Measurements from ENCODE around the gene SLC45A3. TPM values are rescaled to one million over a fixed set of nuclear protein-coding genes. Genes with fewer than 3 reads are reported as not detected.
A peak's percentile ranks its signal among the peaks of the same experiment; 100 is the strongest.

The SLC45A3 gene
- total and polyA plus RNA-seq, 2 of the 4 experiments (the other 2 are of a cell fraction), result 1.4 to 2.5 TPM

- H4K5ac ChIP-seq (ENCODE audit: low read depth, low read length), result no peak overlapping the region
- no peak overlapping the region for H2BK5ac ChIP-seq (ENCODE audit: low read depth, low read length, poor library complexity, severe bottlenecking)
- H4K20me1 ChIP-seq (ENCODE audit: insufficient read depth, low read length), result peaks cover 4% of the 10 kb centered on the region; the same call in 1 of the 2 replicates
- H2BK120ac ChIP-seq (ENCODE audit: low read depth, low read length), result no peak overlapping the region
- H4K91ac ChIP-seq (ENCODE audit: insufficient read depth, low read depth, low read length), result no peak overlapping the region
- H4K8ac ChIP-seq (ENCODE audit: low read depth in 2 of 2, low read length in 2 of 2), result no peak overlapping the region
- H3K9ac ChIP-seq (ENCODE audit: low read depth, low read length), result no peak overlapping the region
- no peak overlapping the region for H3K14ac ChIP-seq (replicated peaks; ENCODE audit: low read depth, low read length)
- H3K36me3 ChIP-seq (ENCODE audit: control insufficient read depth, insufficient read depth, low read length), result peaks cover 4% of the 10 kb centered on the region
- no peaks in the 10 kb centered on the region for H3K27me3 ChIP-seq (ENCODE audit: control insufficient read depth, insufficient read depth, low read length)
- H3K18ac ChIP-seq (ENCODE audit: low read depth, low read length), result no peak overlapping the region
- no peak overlapping the region for H2AFZ ChIP-seq (replicated peaks; ENCODE audit: low read length, poor library complexity)
- ChIA-PET POLR2A (ENCODE audit: unreplicated experiment) (no interaction called here), CTCF (interaction anchor here (0.5 to 7.0 kb wide), 14 partner anchors 10 to 266 kb away, joined by 3 to 53 read pairs (median 4); no protein-coding TSS in a partner anchor)
- intact Hi-C loops (cut with micrococcal nuclease), result loop anchor here (1.0 to 2.0 kb wide), 4 partner anchors 52 to 183 kb away; no protein-coding TSS in a partner anchor
- no peak overlapping the region for H3K4me3 ChIP-seq (ENCODE audit: insufficient read depth, low read depth, low read length)
- H3K56ac ChIP-seq (ENCODE audit: extremely low read depth, insufficient read depth, low read length), result no peak overlapping the region
- no TSS peak for BruUV-seq (replicated peaks)
- H2AK5ac ChIP-seq (ENCODE audit: low read depth, low read length), result no peak overlapping the region
- H2BK20ac ChIP-seq (ENCODE audit: low read depth, low read length), result no peak overlapping the region
- ATAC-seq (ENCODE audit: low read depth) (peak; percentile 78), DNase-seq (peak; percentile 86)
- no peak overlapping the region for H3K4ac ChIP-seq (ENCODE audit: low read depth, low read length)
- in situ Hi-C loops (cut with MboI; ENCODE audit: low sequenced_read_pairs), result loop anchor here (5.0 kb wide), 1 partner anchor 119 kb away; no protein-coding TSS in a partner anchor
- H2AK9ac ChIP-seq (replicated peaks; ENCODE audit: low read depth, low read length, poor library complexity), result no peak overlapping the region
- WGBS, 2 experiments (ENCODE audit: extremely low coverage in 2 of 2, insufficient read length in 1 of 2), result no CpG with 5 or more reads among the region's 8 CpGs
- H3K79me1 ChIP-seq (ENCODE audit: low read depth in 1 of 2, low read length in 2 of 2), result peaks cover 10 to 27% of the 10 kb centered on the region in 2 experiments; a peak in 3 of 4 replicates
- dilution Hi-C loops (cut with HindIII; ENCODE audit: low sequenced_read_pairs, unreplicated experiment), result no loop called here
- no peaks in the 10 kb centered on the region for H3K9me3 ChIP-seq (ENCODE audit: control insufficient read depth, insufficient read depth, low read length)
- H3K4me2 ChIP-seq (ENCODE audit: low read depth, low read length), result no peak overlapping the region
- TF ChIP-seq CEBPB (IDR thresholded peaks at IDR 0.05; ENCODE audit: low read depth, low read length) (peak; percentile 57), CTCF (conservative IDR thresholded peaks at IDR 0.05; ENCODE audit: low read depth, low read length) (peak; percentile 93), RAD21 (IDR thresholded peaks at IDR 0.05; ENCODE audit: low read length) (peak; percentile 88), SMC3 (IDR thresholded peaks at IDR 0.05; ENCODE audit: low read depth, low read length) (peak; percentile 83), CHD1 (IDR thresholded peaks at IDR 0.05; ENCODE audit: low read depth, low read length) (no peak)
- H3K9me1 ChIP-seq (ENCODE audit: insufficient read depth, low read length), result peaks cover 10% of the 10 kb centered on the region
- no peak overlapping the region for H2BK15ac ChIP-seq (ENCODE audit: low read depth, low read length)
- H3K27ac ChIP-seq (ENCODE audit: insufficient read depth, low read length), result no peak overlapping the region
- no peak overlapping the region for H3K23ac ChIP-seq (ENCODE audit: low read depth, low read length)
- H3K4me1 ChIP-seq (ENCODE audit: control insufficient read depth, insufficient read depth, low read length), result peaks cover 8% of the 10 kb centered on the region
These were observed 31.1 kb upstream of the SLC45A3 start for GRCh38 chr1:205711105-205712048.

Data from IMR-90 (cell line).